Astrocyte of the spinal cord (primary cell): ENCODE results near the gene SNX9.

ENCODE experiments used
- DNase-seq: peaks from one replicate; pipeline ENCODE4 v3.0.0; 2011; ENCODE audit warnings: low read depth, low spot score
- H3K4me3 ChIP-seq: 2 replicates; pipeline ENCODE4 v1.5.1; 2011; ENCODE audit warnings: low read depth, mild to moderate bottlenecking, low read length, moderate library complexity
- in situ Hi-C: cut with HindIII; loops from 2 replicates; pipeline ENCODE4 v1.10.0; 2017; ENCODE audit warnings: low sequenced_read_pairs
- TF ChIP-seq, protein P1 (sequence below): IDR thresholded peaks from 2 replicates; pipeline ENCODE4 v1.5.1; 2012; ENCODE audit warnings: low read depth, mild to moderate bottlenecking, low read length, inconsistent platforms

The SNX9 gene

DNA sequence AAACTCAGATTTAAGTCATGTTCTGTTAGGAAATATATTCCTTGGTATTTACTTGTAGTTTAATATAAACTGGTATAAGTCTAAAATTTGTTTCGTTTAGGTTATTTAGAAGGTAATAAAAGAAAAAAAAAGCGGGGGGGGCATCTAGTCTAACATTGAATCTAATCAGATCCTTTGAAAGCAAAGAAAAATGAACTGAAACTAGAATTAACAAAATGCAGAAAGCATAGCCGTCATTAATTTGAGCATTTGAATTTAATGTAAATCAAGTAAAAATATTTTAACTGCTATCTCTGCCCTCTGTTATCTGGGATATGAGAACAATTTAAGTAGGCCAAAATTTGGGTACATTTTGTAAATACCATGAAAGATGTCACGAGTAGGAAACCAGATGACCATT lies 54.1 kb downstream of the SNX9 start:
- TF ChIP-seq, protein P1, sequence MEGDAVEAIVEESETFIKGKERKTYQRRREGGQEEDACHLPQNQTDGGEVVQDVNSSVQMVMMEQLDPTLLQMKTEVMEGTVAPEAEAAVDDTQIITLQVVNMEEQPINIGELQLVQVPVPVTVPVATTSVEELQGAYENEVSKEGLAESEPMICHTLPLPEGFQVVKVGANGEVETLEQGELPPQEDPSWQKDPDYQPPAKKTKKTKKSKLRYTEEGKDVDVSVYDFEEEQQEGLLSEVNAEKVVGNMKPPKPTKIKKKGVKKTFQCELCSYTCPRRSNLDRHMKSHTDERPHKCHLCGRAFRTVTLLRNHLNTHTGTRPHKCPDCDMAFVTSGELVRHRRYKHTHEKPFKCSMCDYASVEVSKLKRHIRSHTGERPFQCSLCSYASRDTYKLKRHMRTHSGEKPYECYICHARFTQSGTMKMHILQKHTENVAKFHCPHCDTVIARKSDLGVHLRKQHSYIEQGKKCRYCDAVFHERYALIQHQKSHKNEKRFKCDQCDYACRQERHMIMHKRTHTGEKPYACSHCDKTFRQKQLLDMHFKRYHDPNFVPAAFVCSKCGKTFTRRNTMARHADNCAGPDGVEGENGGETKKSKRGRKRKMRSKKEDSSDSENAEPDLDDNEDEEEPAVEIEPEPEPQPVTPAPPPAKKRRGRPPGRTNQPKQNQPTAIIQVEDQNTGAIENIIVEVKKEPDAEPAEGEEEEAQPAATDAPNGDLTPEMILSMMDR = no peak
- DNase-seq = no peak
- H3K4me3 ChIP-seq = no peak overlapping the region
- in situ Hi-C loops = no loop called here

DNA sequence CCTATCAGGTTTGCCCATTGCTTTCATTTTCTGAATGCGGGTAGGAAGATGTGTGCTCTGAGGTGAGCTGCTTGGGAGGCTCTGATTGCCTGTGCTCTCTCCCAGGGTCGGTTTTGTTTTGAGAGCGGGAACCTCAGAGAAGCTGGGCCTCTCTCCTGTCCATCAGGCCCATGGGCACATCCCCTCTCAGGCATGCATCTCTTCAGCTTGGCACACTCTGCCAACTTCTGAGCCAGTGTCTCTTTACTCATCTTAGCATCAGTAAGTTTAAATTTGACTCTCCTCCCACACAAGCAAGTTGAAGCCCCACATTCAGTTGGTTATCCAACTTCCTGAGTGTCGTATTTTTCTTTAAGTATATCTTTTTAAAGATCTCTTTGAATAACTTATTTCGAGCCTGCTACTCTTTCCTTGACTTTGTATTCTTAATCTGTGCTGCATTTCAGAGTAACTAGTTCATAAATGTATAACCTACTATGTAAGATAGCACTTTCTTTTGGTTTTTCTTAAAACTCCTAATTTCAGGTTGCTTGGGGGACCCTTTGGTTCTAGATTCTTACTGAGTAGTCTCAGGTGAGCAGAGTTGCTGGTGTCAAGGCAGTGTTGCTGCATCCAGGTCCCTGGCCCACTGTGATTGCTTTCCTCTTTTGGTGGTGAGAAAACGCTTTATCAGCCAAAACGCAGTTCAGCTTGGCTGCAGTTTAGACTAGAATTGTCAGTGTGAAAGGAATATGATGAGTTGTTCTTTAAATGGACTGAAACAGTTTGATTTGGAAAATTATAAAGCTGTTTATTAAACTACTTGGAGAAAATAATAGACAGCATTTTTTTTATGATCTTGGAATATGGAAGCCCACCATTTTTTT lies 54.8 kb downstream of the SNX9 start:
- H3K4me3 ChIP-seq = no peak overlapping the region
- in situ Hi-C loops = no loop called here
- TF ChIP-seq, protein P1 = no peak
- DNase-seq = no peak

GRCh38 chr6:157879034-157879872 lies 56.2 kb downstream of the SNX9 start:
- H3K4me3 ChIP-seq = no peak overlapping the region
- TF ChIP-seq, protein P1 = no peak
- in situ Hi-C loops = no loop called here
- no peak for DNase-seq

DNA sequence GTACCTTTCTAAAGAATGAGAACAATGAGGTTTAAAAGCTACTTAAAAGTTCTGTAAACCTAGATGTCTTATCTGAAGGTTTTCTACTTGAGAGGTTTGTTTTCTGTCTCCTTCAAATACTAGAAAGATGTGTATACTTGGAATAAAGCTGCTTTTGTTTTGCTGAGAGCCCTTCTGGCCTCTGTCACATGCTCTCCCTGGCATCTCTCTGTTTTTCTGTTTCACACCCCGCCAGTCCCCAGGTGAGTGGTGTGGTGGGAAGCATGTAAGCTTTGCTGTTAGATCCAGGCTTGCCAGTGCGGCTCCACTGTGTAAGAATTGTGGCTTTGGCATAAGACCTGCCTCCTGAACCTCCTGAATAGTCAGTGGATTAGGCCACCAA lies 56.8 kb downstream of the SNX9 start:
- TF ChIP-seq, protein P1 = no peak
- DNase-seq = no peak
- in situ Hi-C loops = no loop called here
- no peak overlapping the region for H3K4me3 ChIP-seq

DNA sequence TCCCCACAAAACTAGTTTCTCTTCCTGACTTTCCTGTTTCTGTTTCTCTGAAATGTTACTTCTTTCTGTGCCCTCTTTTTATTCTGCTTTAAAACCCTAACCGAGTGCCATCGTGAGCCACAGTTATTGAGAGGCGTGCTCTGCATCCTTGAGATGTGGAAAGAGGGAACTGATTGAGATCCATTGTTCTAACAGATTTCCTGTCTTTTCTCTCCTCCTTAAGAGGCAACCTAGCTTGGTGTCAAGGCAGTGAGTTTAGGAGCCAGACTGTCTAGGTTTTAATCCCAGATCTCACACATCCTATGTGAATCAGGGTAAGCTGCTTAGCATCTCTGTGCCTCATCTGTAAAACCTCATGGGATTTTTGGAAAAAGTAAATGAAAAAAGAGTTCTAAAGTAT lies 57.5 kb downstream of the SNX9 start:
- in situ Hi-C loops = no loop called here
- DNase-seq = no peak
- no peak overlapping the region for H3K4me3 ChIP-seq
- TF ChIP-seq, protein P1 = no peak

- TF ChIP-seq, protein P1 = no peak
- no peak for DNase-seq
- in situ Hi-C loops = no loop called here
- H3K4me3 ChIP-seq = no peak overlapping the region
These were observed 58.3 kb downstream of the SNX9 start for GRCh38 chr6:157881342-157881741.
